PC-3 (cell line): ENCODE data around the gene CAPN12. TPM values are rescaled to one million over a fixed set of nuclear protein-coding genes. Genes with fewer than 3 reads are reported as not detected.

Experiments
- ATAC-seq: fragments of 200-7000 bp; cut with Tn5 transposase; 2 replicates; pipeline ENCODE4 v1.9.1; 2020; ENCODE audit warnings: mild to moderate bottlenecking, moderate library complexity
- BruUV-seq: library from RNA; stranded (reverse); fragments of 400-500 nt; replicated peaks from 2 replicates; lab custom pipeline; 2021; lab: Mats Ljungman, UMichigan
- CTCF ChIA-PET: fragments of 300-600 bp; sonication (Branson Sonifier 250); formaldehyde crosslinking; loops from one replicate; lab custom pipeline; 2022; ENCODE audit warnings: antibody characterized with exemption; lab: Charles Lee
- POLR2A ChIA-PET: fragments of 300-600 bp; sonication (Branson Sonifier 250); formaldehyde crosslinking; loops from one replicate; lab custom pipeline; 2022; ENCODE audit warnings: antibody characterized with exemption; ENCODE audit not compliant: unreplicated experiment; lab: Charles Lee
- DNase-seq: peaks from one replicate; pipeline ENCODE4 v3.0.0-alpha.2; 2015
- H2AFZ ChIP-seq: fragments of 300-600 bp; sonication (generic); 2 replicates; pipeline ENCODE4 v1.6.0; 2016; ENCODE audit warnings: antibody characterized with exemption, low read length
- H3F3A ChIP-seq: fragments of 300-600 bp; sonication (generic); one replicate; pipeline ENCODE4 v1.6.0; 2017; ENCODE audit warnings: antibody characterized with exemption, low read length, control low read depth, mild to moderate bottlenecking; ENCODE audit not compliant: unreplicated experiment
- H3K27ac ChIP-seq: fragments of 300-600 bp; sonication (generic); 2 replicates; pipeline ENCODE4 v1.5.1; 2016; ENCODE audit warnings: mild to moderate bottlenecking, low read length
- H3K27me3 ChIP-seq: fragments of 300-600 bp; sonication (generic); 2 replicates; pipeline ENCODE4 v1.6.1; 2016; ENCODE audit warnings: low read length, mixed read lengths
- H3K36me3 ChIP-seq: fragments of 300-600 bp; sonication (generic); 2 replicates; pipeline ENCODE4 v1.6.1; 2016; ENCODE audit warnings: low read depth, mixed run types, low read length, mixed read lengths
- H3K4me1 ChIP-seq: fragments of 300-600 bp; sonication (generic); 2 replicates; pipeline ENCODE4 v1.5.1; 2016; ENCODE audit warnings: low read length; ENCODE audit not compliant: insufficient read depth
- H3K4me2 ChIP-seq: fragments of 300-600 bp; sonication (generic); 2 replicates; pipeline ENCODE4 v1.6.0; 2016; ENCODE audit warnings: low read length
- H3K4me3 ChIP-seq: fragments of 300-600 bp; sonication (generic); 2 replicates; pipeline ENCODE4 v1.5.1; 2016; ENCODE audit warnings: mild to moderate bottlenecking, low read length, mixed read lengths
- H3K79me2 ChIP-seq: fragments of 300-600 bp; sonication (generic); 2 replicates; pipeline ENCODE4 v1.6.1; 2017; ENCODE audit warnings: low read length, mixed read lengths
- H3K9ac ChIP-seq: fragments of 300-600 bp; sonication (generic); 2 replicates; pipeline ENCODE4 v1.6.0; 2016; ENCODE audit warnings: mild to moderate bottlenecking, low read length
- H3K9me2 ChIP-seq: fragments of 300-600 bp; sonication (generic); replicated peaks from 2 replicates; pipeline ENCODE4 v1.6.1; 2016; ENCODE audit warnings: mixed run types, low read length, mixed read lengths
- H3K9me3 ChIP-seq: fragments of 300-600 bp; sonication (generic); 2 replicates; pipeline ENCODE4 v1.6.1; 2016; ENCODE audit warnings: low read length, mixed read lengths
- H4K20me1 ChIP-seq: fragments of 300-600 bp; sonication (generic); 2 replicates; pipeline ENCODE4 v1.6.1; 2016; ENCODE audit warnings: low read length, mixed read lengths
- CTCF ChIP-seq: fragments of 300-600 bp; sonication (generic); conservative IDR thresholded peaks from 2 replicates; pipeline ENCODE4 v1.5.1; 2017; ENCODE audit warnings: antibody characterized with exemption, low read depth, mild to moderate bottlenecking, low read length
- EZH2 ChIP-seq: fragments of 300-600 bp; sonication (generic); IDR thresholded peaks from one replicate; pipeline ENCODE4 v1.6.1; 2017; ENCODE audit warnings: antibody characterized with exemption, mild to moderate bottlenecking, low read length; ENCODE audit not compliant: unreplicated experiment
- EZH2phosphoT487 ChIP-seq: fragments of 300-600 bp; sonication (generic); IDR thresholded peaks from 2 replicates; pipeline ENCODE4 v1.6.1; 2018; ENCODE audit warnings: mild to moderate bottlenecking, antibody characterized with exemption, low read length, borderline replicate concordance
- intact Hi-C: fragments of 100-400 bp; cut with micrococcal nuclease; formaldehyde crosslinking; loops from 2 replicates; pipeline ENCODE4 v1.9.0; 2023
- total RNA-seq: library from RNA; depleted of rRNA; stranded (reverse); fragments of >200 nt; gene quantifications from 2 replicates; pipeline ENCODE4 v1.2.3, GENCODE V29; 2014

CAPN12 gene
- total RNA-seq, 1 experiment from 2014 or later = 3.8 TPM

DNA sequence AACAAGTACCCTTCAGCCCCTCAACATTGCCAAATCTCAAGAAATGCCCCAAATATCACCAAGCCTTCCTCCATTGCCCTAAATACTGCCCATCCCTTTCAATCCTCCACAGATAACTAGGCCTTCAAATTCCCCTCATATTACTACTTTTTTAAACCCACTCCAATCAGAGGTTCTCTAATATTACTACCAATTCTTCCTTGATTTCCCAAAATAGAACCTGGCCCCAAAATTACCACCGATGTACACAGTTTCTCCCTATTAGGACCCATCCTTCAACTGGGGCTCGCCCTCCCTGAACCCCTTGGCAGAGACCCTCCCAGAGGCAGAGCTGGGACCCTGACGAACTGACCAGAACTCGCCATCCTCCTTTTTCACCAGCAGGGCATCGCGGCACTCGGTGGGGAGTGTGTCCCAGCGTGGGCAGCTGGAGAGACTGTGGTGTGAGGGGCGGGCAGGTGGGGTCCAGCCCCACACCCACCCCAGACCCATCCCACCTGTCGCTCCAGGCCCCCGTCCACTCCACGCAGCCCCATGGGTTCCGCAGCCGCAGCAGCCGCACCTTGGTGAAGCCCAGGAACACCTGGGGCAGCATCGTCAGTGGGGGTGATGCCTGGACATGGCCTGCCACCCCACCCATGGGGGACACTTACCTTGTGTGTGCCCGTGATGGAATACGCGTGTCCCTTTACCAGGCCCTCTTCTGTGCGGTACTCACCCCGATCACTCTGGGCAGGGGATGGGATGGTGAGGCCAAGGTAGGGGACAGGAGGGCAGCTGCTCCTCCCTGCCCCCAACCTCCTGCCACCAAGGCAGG lies 6.1 kb downstream of the CAPN12 start:
- H4K20me1 ChIP-seq = no peaks in the 10 kb centered on the region
- ChIA-PET CTCF (no interaction called here), POLR2A (no interaction called here)
- H3F3A ChIP-seq = peaks cover 6% of the 10 kb centered on the region
- no peaks in the 10 kb centered on the region for H3K79me2 ChIP-seq
- H3K4me3 ChIP-seq = no peak overlapping the region
- no peaks in the 10 kb centered on the region for H3K9me3 ChIP-seq
- intact Hi-C loops = loop anchor here (5.0 kb wide), 1 partner anchor 59 kb away; no protein-coding TSS in a partner anchor
- DNase-seq (no peak), ATAC-seq (no peak)
- no peak overlapping the region for H2AFZ ChIP-seq
- H3K27me3 ChIP-seq = no peaks in the 10 kb centered on the region
- H3K4me2 ChIP-seq = no peak overlapping the region
- no peak overlapping the region for H3K9ac ChIP-seq
- H3K9me2 ChIP-seq = no peaks in the 10 kb centered on the region
- BruUV-seq = no TSS peak
- H3K36me3 ChIP-seq = no peaks in the 10 kb centered on the region
- TF ChIP-seq EZH2phosphoT487 = no peak
- no peak for TF ChIP-seq CTCF
- no peak for TF ChIP-seq EZH2
- no peak overlapping the region for H3K27ac ChIP-seq
- peaks cover 16% of the 10 kb centered on the region for H3K4me1 ChIP-seq

DNA sequence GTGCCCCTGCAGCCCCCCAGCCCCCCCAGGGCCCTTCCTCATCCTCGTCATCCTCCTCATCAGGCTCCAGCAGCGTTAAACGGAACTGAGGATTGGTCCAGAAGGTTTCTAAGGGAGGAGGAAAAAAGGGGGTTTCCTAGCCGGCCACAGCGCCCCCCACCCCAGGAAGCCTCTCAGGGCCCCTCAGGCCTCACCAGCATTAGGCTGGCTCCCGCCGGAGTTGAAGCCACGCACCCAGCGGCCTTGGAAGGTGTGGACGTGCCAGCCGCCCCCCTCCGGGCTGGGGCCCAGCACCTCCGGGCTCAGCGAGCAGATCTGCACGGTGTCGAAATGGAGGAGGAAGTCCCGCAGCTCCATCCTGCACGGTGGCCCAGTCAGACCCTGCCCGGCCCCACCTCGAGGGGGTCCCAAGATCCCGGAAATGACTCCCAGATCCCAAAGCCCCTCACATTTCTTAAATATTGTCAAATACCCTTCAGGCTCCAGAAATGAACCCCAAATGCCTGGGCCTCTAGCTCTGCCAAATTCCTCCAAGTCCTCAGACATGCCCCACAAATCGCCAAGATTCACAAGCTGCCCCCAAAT lies 6.9 kb downstream of the CAPN12 start:
- no peak overlapping the region for H3K9ac ChIP-seq

More for the DNA sequence above, 6.9 kb downstream of the CAPN12 start:
- no peaks in the 10 kb centered on the region for H3K27me3 ChIP-seq
- H4K20me1 ChIP-seq = no peaks in the 10 kb centered on the region
- no peaks in the 10 kb centered on the region for H3K9me3 ChIP-seq
- no peak for DNase-seq
- no peaks in the 10 kb centered on the region for H3K79me2 ChIP-seq
- no peaks in the 10 kb centered on the region for H3K36me3 ChIP-seq
- peaks cover 6% of the 10 kb centered on the region for H3F3A ChIP-seq
- TF ChIP-seq EZH2phosphoT487 = no peak
- TF ChIP-seq CTCF = no peak
- intact Hi-C loops = loop anchor here (5.0 kb wide), 1 partner anchor 60 kb away; no protein-coding TSS in a partner anchor
- ChIA-PET POLR2A (no interaction called here), CTCF (no interaction called here)
- H3K9me2 ChIP-seq = no peaks in the 10 kb centered on the region
- no peak overlapping the region for H3K27ac ChIP-seq
- BruUV-seq = no TSS peak
- no peak overlapping the region for H3K4me2 ChIP-seq
- no peak overlapping the region for H3K4me3 ChIP-seq
- no peak for ATAC-seq
- H3K4me1 ChIP-seq = peaks cover 16% of the 10 kb centered on the region
- H2AFZ ChIP-seq = no peak overlapping the region
